GM23338 (cell line): ENCODE measurements around the gene SPINK7. TPM values are rescaled to one million over a fixed set of nuclear protein-coding genes. Genes with fewer than 3 reads are reported as not detected.

Experiments
- ATAC-seq: fragments of 200-7000 bp; cut with Tn5 transposase; 3 replicates; pipeline ENCODE4 v1.9.1; 2020
- DNase-seq: peaks from one replicate; pipeline ENCODE4 v3.0.0-alpha.2; 2015; ENCODE audit warnings: low spot score
- H2AFZ ChIP-seq: fragments of 200-600 bp; sonication (generic); 2 replicates; pipeline ENCODE4 v1.8.0; 2016; ENCODE audit warnings: antibody characterized with exemption, mild to moderate bottlenecking, moderate library complexity
- H3F3A ChIP-seq: fragments of 200-600 bp; sonication (generic); replicated peaks from 2 replicates; pipeline ENCODE4 v1.8.0; 2017; ENCODE audit warnings: antibody characterized with exemption, mixed run types, low read depth
- H3K27ac ChIP-seq: fragments of 200-600 bp; sonication (generic); 2 replicates; pipeline ENCODE4 v1.6.1; 2016; ENCODE audit warnings: low read depth
- H3K27me3 ChIP-seq: fragments of 200-600 bp; sonication (generic); 2 replicates; pipeline ENCODE4 v1.8.0; 2016; ENCODE audit warnings: mild to moderate bottlenecking, mixed run types, moderate library complexity; ENCODE audit not compliant: insufficient read depth
- H3K36me3 ChIP-seq: fragments of 200-600 bp; sonication (generic); 2 replicates; pipeline ENCODE4 v1.8.0; 2016; ENCODE audit warnings: mild to moderate bottlenecking; ENCODE audit not compliant: insufficient read depth
- H3K4me1 ChIP-seq: fragments of 200-600 bp; sonication (generic); 2 replicates; pipeline ENCODE4 v1.8.0; 2016; ENCODE audit warnings: mild to moderate bottlenecking, moderate library complexity; ENCODE audit not compliant: insufficient read depth
- H3K4me2 ChIP-seq: fragments of 200-600 bp; sonication (generic); 2 replicates; pipeline ENCODE4 v1.7.1; 2017; ENCODE audit warnings: mixed run types
- H3K4me3 ChIP-seq: fragments of 200-600 bp; sonication (generic); 2 replicates; pipeline ENCODE4 v1.6.1; 2016; ENCODE audit warnings: mixed run types
- H3K79me2 ChIP-seq: fragments of 200-600 bp; sonication (generic); replicated peaks from 2 replicates; pipeline ENCODE4 v1.8.0; 2017; ENCODE audit warnings: mild to moderate bottlenecking; ENCODE audit not compliant: insufficient read depth
- H3K9me2 ChIP-seq: fragments of 200-600 bp; sonication (generic); 2 replicates; pipeline ENCODE4 v1.8.0; 2017; ENCODE audit not compliant: insufficient read depth
- H4K20me1 ChIP-seq: fragments of 200-600 bp; sonication (generic); replicated peaks from 2 replicates; pipeline ENCODE4 v1.8.0; 2017; ENCODE audit warnings: mild to moderate bottlenecking; ENCODE audit not compliant: insufficient read depth
- H3K27ac Mint-ChIP-seq: 2 replicates; pipeline ENCODE4 v1.8.0; 2020; ENCODE audit warnings: inconsistent platforms, mild to moderate bottlenecking, moderate library complexity, mixed read lengths
- H3K27me3 Mint-ChIP-seq: 3 replicates; pipeline ENCODE4 v1.8.0; 2022; ENCODE audit warnings: low read depth, mild to moderate bottlenecking, moderate library complexity, mixed read lengths, inconsistent platforms; ENCODE audit not compliant: insufficient read depth, poor library complexity
- H3K36me3 Mint-ChIP-seq: 3 replicates; pipeline ENCODE4 v1.8.0; 2021; ENCODE audit warnings: low read depth, mild to moderate bottlenecking, inconsistent platforms, moderate library complexity, mixed read lengths
- H3K4me1 Mint-ChIP-seq: 3 replicates; pipeline ENCODE4 v1.8.0; 2020; ENCODE audit warnings: mild to moderate bottlenecking, inconsistent platforms, mixed read lengths
- H3K4me3 Mint-ChIP-seq: 3 replicates; pipeline ENCODE4 v1.8.0; 2021; ENCODE audit warnings: moderate library complexity, mild to moderate bottlenecking, inconsistent platforms, mixed read lengths
- H3K9me3 Mint-ChIP-seq: 3 replicates; pipeline ENCODE4 v1.8.0; 2020; ENCODE audit warnings: moderate library complexity, mild to moderate bottlenecking, inconsistent platforms, mixed read lengths
- CREB1 ChIP-seq: fragments of 250-450 bp; sonication (Bioruptor Pico); IDR thresholded peaks from 2 replicates; pipeline ENCODE4 v1.5.0; 2020; ENCODE audit warnings: low read depth, mild to moderate bottlenecking, moderate library complexity
- CTCF ChIP-seq, 2 experiments: fragments of 200-600 bp in 1 of 2; sonication (generic) in 1 of 2; conservative IDR thresholded peaks; 2 replicates each; pipeline versions ENCODE4 v1.5.1 to v1.6.1; 2016 to 2017; ENCODE audit warnings: antibody characterized with exemption in 2 of 2, low read depth in 2 of 2, mild to moderate bottlenecking in 2 of 2, moderate library complexity in 1 of 2
- ETS1 ChIP-seq: IDR thresholded peaks from 2 replicates; pipeline ENCODE4 v1.6.1; 2016; ENCODE audit warnings: antibody characterized with exemption
- EZH2 ChIP-seq: fragments of 200-600 bp; sonication (generic); IDR thresholded peaks from one replicate; pipeline ENCODE4 v1.8.0; 2017; ENCODE audit warnings: antibody characterized with exemption, mild to moderate bottlenecking, low read depth; ENCODE audit not compliant: unreplicated experiment
- EZH2phosphoT487 ChIP-seq: fragments of 200-600 bp; sonication (generic); IDR thresholded peaks from one replicate; pipeline ENCODE4 v1.8.1; 2018; ENCODE audit warnings: antibody characterized with exemption; ENCODE audit not compliant: unreplicated experiment
- JUNB ChIP-seq: IDR thresholded peaks from one replicate; pipeline ENCODE4 v1.6.1; 2016; ENCODE audit warnings: antibody characterized with exemption; ENCODE audit not compliant: unreplicated experiment
- NANOG ChIP-seq: IDR thresholded peaks from 2 replicates; pipeline ENCODE4 v1.6.1; 2016; ENCODE audit warnings: antibody characterized with exemption, borderline replicate concordance
- POLR2AphosphoS5 ChIP-seq: IDR thresholded peaks from 2 replicates; pipeline ENCODE4 v1.6.1; 2016; ENCODE audit warnings: antibody characterized with exemption, low read depth
- REST ChIP-seq: IDR thresholded peaks from one replicate; pipeline ENCODE4 v1.6.1; 2018; ENCODE audit warnings: antibody characterized with exemption; ENCODE audit not compliant: unreplicated experiment
- STAT1 ChIP-seq: IDR thresholded peaks from one replicate; pipeline ENCODE4 v1.6.1; 2016; ENCODE audit warnings: antibody characterized with exemption; ENCODE audit not compliant: unreplicated experiment
- ZNF114 ChIP-seq: fragments of 250-450 bp; sonication (Bioruptor Pico); IDR thresholded peaks from 2 replicates; pipeline ENCODE4 v1.5.0; 2020; ENCODE audit warnings: mild to moderate bottlenecking, moderate library complexity
- ZNF331 ChIP-seq: fragments of 250-450 bp; sonication (Bioruptor Pico); IDR thresholded peaks from 2 replicates; pipeline ENCODE4 v1.5.0; 2020; ENCODE audit warnings: low read depth, mild to moderate bottlenecking, moderate library complexity
- ZNF462 ChIP-seq: fragments of 250-450 bp; sonication (Bioruptor Pico); IDR thresholded peaks from 2 replicates; pipeline ENCODE4 v1.5.0; 2020; ENCODE audit warnings: mild to moderate bottlenecking, moderate library complexity
- polyA plus RNA-seq: library from polyadenylated mRNA; unstranded; fragments of >200 nt; fragmentation: Nextera tagmentation; extraction: Ambion mirVana; gene quantifications from 2 replicates; pipeline ENCODE4 v1.2.1, GENCODE V29; 2016
- total RNA-seq: library from RNA; depleted of rRNA; stranded (reverse); fragments of >200 nt; shearing (Covaris generic); gene quantifications from 2 replicates; pipeline ENCODE4 v1.2.3, GENCODE V29; 2014

SPINK7 gene
- total and polyA plus RNA-seq, 2 experiments from 2014 or later, result not detected

GRCh38 chr5:148309746-148310145 lies 2.5 kb upstream of the SPINK7 start:
- no peaks in the 10 kb centered on the region for H3K27me3 ChIP-seq
- H3K4me3 Mint-ChIP-seq, result no peak overlapping the region
- no peaks in the 10 kb centered on the region for H3K36me3 Mint-ChIP-seq
- H3K27ac ChIP-seq, result no peak overlapping the region
- DNase-seq (no peak), ATAC-seq (no peak)
- no peak overlapping the region for H3K4me3 ChIP-seq
- no peaks in the 10 kb centered on the region for H3K36me3 ChIP-seq
- H3K27me3 Mint-ChIP-seq, result no peaks in the 10 kb centered on the region
- H3K4me2 ChIP-seq, result no peak overlapping the region
- no peaks in the 10 kb centered on the region for H3F3A ChIP-seq
- no peaks in the 10 kb centered on the region for H3K79me2 ChIP-seq
- no peaks in the 10 kb centered on the region; the same call in 1 of the 2 replicates for H4K20me1 ChIP-seq
- no peak overlapping the region for H3K27ac Mint-ChIP-seq
- H2AFZ ChIP-seq, result no peak overlapping the region
- H3K9me3 Mint-ChIP-seq, result peaks cover 10% of the 10 kb centered on the region; the same call in 2 of the 3 replicates
- no peaks in the 10 kb centered on the region for H3K4me1 ChIP-seq
- no peaks in the 10 kb centered on the region; the same call in 2 of the 3 replicates for H3K4me1 Mint-ChIP-seq
- TF ChIP-seq POLR2AphosphoS5 (no peak), EZH2 (no peak), NANOG (no peak), CTCF (conservative IDR thresholded peaks at IDR 0.05; ENCODE audit: low read depth in 2 of 2) (no peak), ZNF114 (CRISPR knock-in tag) (no peak), ZNF331 (CRISPR knock-in tag) (no peak), STAT1 (no peak), EZH2phosphoT487 (no peak), ETS1 (no peak), JUNB (no peak), CREB1 (no peak), ZNF462 (CRISPR knock-in tag) (no peak), REST (no peak)
- H3K9me2 ChIP-seq, result peaks cover 12% of the 10 kb centered on the region; the same call in 1 of the 2 replicates
